BJ (cell line): ENCODE results near the gene DLD. TPM values are rescaled to one million over a fixed set of nuclear protein-coding genes. Genes with fewer than 3 reads are reported as not detected.
"Not testable (repeated sequence)": the region's sequence is repeated elsewhere in the genome, so short reads cannot be mapped to it uniquely, and the experiment has no call there.

Source experiments
- CTCF ChIA-PET: fragments of 350-600 bp; formaldehyde crosslinking; extraction: SDS; loops from one replicate; lab custom pipeline; 2021; ENCODE audit warnings: antibody characterized with exemption, inconsistent platforms; lab: Yijun Ruan, JAX
- POLR2A ChIA-PET: fragments of 300-600 bp; sonication (Branson Sonifier 250); formaldehyde crosslinking; extraction: SDS; loops from one replicate; lab custom pipeline; 2021; ENCODE audit warnings: antibody characterized with exemption; lab: Charles Lee
- DNase-seq: peaks from one replicate; pipeline ENCODE4 v3.0.0-alpha.2; 2011; ENCODE audit warnings: low read depth
- H3K27me3 ChIP-seq: 2 replicates; pipeline ENCODE4 v1.6.0; 2011; ENCODE audit warnings: low read length; ENCODE audit not compliant: control insufficient read depth, insufficient read depth
- H3K36me3 ChIP-seq: 2 replicates; pipeline ENCODE4 v1.5.1; 2011; ENCODE audit warnings: low read length; ENCODE audit not compliant: control insufficient read depth, insufficient read depth
- H3K4me3 ChIP-seq: 2 replicates; pipeline ENCODE4 v1.5.1; 2011; ENCODE audit warnings: low read depth, mild to moderate bottlenecking, control low read depth, low read length
- CTCF ChIP-seq: IDR thresholded peaks from 2 replicates; pipeline ENCODE4 v1.5.1; 2011; ENCODE audit warnings: low read depth, mild to moderate bottlenecking, control low read depth, inconsistent platforms, low read length, moderate library complexity; ENCODE audit not compliant: insufficient read depth
- polyA plus RNA-seq: library from polyadenylated mRNA; depleted of rRNA; stranded (reverse); fragments of >200 nt; gene quantifications from 2 replicates; pipeline ENCODE4 v1.2.3, GENCODE V29; 2011

The DLD gene
- polyA plus RNA-seq, 1 experiment = 72.4 TPM

- H3K27me3 ChIP-seq = peaks cover 9% of the 10 kb centered on the region
- CTCF ChIA-PET = no interaction called here
- POLR2A ChIA-PET = no interaction called here
- no peak overlapping the region for H3K4me3 ChIP-seq
- no peak for DNase-seq
- no peak for TF ChIP-seq CTCF
- no peaks in the 10 kb centered on the region for H3K36me3 ChIP-seq
These were observed 6.7 kb upstream of the DLD start for GRCh38 chr7:107884066-107884818.

GRCh38 chr7:107887827-107888226 is 3.2 kb upstream of the DLD start:
- DNase-seq, H3K27me3 ChIP-seq, H3K36me3 ChIP-seq, H3K4me3 ChIP-seq, POLR2A ChIA-PET: not testable (repeated sequence)
- CTCF ChIA-PET = interaction anchor here (1.1 to 4.7 kb wide), 2 partner anchors 8 to 13 kb away, joined by 3 to 36 read pairs; no protein-coding TSS in a partner anchor

GRCh38 chr7:107889992-107890391 is 991 bp upstream of the DLD start:
- ChIA-PET POLR2A (no interaction called here), CTCF (interaction anchor here (1.0 to 4.7 kb wide), 2 partner anchors 11 to 109 kb away, joined by 3 to 36 read pairs; no protein-coding TSS in a partner anchor)
- Histone ChIP-seq H3K27me3 (0 out of 2 replicates have a peak, but pooled peaks cover 4% of the 10 kb centered on the region), H3K4me3 (no peak overlapping the region), H3K36me3 (0 out of 2 replicates have a peak, but pooled peaks cover 1% of the 10 kb centered on the region)
- TF ChIP-seq CTCF = no peak
- no peak for DNase-seq

GRCh38 chr7:107890493-107890961 is 456 bp upstream of the DLD start:
- CTCF ChIA-PET = interaction anchor here (1.0 to 4.7 kb wide), 3 partner anchors 11 to 109 kb away, joined by 3 to 36 read pairs (median 4); no protein-coding TSS in a partner anchor
- POLR2A ChIA-PET = no interaction called here
- DNase-seq = no peak
- 0 out of 2 replicates have a peak, but pooled peaks cover 1% of the 10 kb centered on the region for H3K36me3 ChIP-seq
- peak overlapping the region; percentile 83 for H3K4me3 ChIP-seq
- no peak for TF ChIP-seq CTCF
- H3K27me3 ChIP-seq = 0 out of 2 replicates have a peak, but pooled peaks cover 2% of the 10 kb centered on the region

- DNase-seq = no peak
- 0 out of 2 replicates have a peak, but pooled peaks cover 3% of the 10 kb centered on the region for H3K36me3 ChIP-seq
- ChIA-PET POLR2A (no interaction called here), CTCF (interaction anchor here (1.3 to 4.7 kb wide), 2 partner anchors 12 to 17 kb away, joined by 4 to 36 read pairs; no protein-coding TSS in a partner anchor)
- peak overlapping the region; percentile 83 for H3K4me3 ChIP-seq
- no peaks in the 10 kb centered on the region for H3K27me3 ChIP-seq
- no peak for TF ChIP-seq CTCF
These were observed 818 bp downstream of the DLD start for GRCh38 chr7:107891636-107892366.

- POLR2A ChIA-PET = not testable (repeated sequence)
These were observed 1.4 kb downstream of the DLD start for GRCh38 chr7:107892367-107892741.

More at GRCh38 chr7:107892367-107892741, 1.4 kb downstream of the DLD start:
- not testable (repeated sequence) for H3K4me3 ChIP-seq, DNase-seq, H3K27me3 ChIP-seq, H3K36me3 ChIP-seq
- CTCF ChIA-PET = interaction anchor here (0.8 kb wide), 1 partner anchor 604 kb away, joined by 3 read pairs; no protein-coding TSS in a partner anchor
